Activated CD8-positive, alpha-beta memory T cell treated with anti-CD3 and anti-CD28 coated beads for 4 hours (primary cell): ENCODE measurements around the gene B3GALT6.
A peak's percentile ranks its signal among the peaks of the same experiment; 100 is the strongest.

Source experiments
- DNase-seq, 2 donors: peaks; one replicate each; pipeline ENCODE4 v3.0.0-alpha.2; 2020; ENCODE audit warnings: low read depth in 2 of 2

Gene B3GALT6

DNA sequence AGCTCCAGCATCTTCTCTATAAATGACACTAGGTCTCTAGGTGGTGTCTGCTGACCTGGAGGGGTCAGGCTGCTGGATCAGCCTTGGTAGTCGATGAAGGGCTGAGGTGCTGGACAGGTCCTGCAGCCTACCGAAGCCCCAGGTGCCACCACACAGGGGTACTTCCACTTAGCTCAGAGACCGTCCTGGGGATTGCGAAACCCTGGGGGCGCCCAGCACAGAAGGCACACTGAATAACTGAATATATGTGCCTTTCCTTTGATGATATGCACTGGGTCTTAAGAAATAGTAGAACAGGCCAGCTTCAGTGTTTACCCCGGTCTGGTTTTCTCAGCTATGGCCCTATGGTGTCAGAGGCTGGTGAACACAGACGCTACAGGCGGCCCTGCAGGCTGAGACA is 30.7 kb downstream of the B3GALT6 start:
- DNase-seq = no peak

- DNase-seq = no peak
These were observed 32.0 kb downstream of the B3GALT6 start for GRCh38 chr1:1264026-1264425.

DNA sequence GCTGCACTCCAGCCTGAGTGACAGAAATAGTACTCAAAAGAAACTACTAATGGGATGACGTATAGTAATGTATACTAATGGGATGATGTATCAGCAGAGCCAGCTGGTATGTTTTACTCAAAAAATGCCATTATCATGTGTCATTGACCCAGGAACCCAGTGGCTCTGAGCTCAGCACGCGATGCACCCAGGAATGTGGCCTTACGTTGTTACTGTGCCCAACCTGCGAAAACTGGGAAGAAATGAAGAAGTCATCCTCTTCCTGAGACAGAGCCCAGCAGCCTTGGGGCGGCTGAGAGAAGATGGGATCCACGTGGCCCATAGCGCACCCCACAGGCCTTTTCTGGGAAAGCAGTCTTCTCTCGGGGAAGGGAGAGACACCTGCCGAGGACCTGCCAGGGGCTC is 32.8 kb downstream of the B3GALT6 start:
- no peak for DNase-seq

GRCh38 chr1:1267488-1268283 is 35.6 kb downstream of the B3GALT6 start:
- no peak for DNase-seq

- no peak for DNase-seq
These were observed 36.2 kb downstream of the B3GALT6 start for GRCh38 chr1:1268284-1268682.

GRCh38 chr1:1270813-1271212 is 38.8 kb downstream of the B3GALT6 start:
- DNase-seq = no peak

GRCh38 chr1:1272341-1273208 is 40.5 kb downstream of the B3GALT6 start:
- DNase-seq = no peak

DNA sequence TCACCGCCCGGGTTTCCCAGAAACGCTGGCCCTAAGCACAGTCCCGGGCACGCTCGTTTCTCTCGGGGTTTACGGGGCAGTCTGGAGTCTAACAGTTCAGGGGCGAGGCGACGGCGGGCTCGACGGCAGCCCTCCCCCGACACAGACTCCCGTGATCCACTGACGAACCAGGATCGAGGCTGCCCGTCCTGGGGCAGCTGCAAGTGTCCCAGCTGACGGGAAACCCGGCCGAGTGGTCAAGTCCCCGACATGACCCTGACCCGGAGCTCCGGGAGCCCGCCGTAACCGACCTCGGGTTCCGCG is 41.1 kb downstream of the B3GALT6 start:
- DNase-seq = no peak

- DNase-seq = peak; percentile 85
These were observed 41.7 kb downstream of the B3GALT6 start, which contains the start of gene UBE2J2 for GRCh38 chr1:1273512-1274298. TSS of gene UBE2J2 (minus strand) at chr1:1273854. CDS start at chr1:1267992, 5,862 bp downstream.

- DNase-seq = no peak
These were observed 42.4 kb downstream of the B3GALT6 start for GRCh38 chr1:1274299-1274930.

DNA sequence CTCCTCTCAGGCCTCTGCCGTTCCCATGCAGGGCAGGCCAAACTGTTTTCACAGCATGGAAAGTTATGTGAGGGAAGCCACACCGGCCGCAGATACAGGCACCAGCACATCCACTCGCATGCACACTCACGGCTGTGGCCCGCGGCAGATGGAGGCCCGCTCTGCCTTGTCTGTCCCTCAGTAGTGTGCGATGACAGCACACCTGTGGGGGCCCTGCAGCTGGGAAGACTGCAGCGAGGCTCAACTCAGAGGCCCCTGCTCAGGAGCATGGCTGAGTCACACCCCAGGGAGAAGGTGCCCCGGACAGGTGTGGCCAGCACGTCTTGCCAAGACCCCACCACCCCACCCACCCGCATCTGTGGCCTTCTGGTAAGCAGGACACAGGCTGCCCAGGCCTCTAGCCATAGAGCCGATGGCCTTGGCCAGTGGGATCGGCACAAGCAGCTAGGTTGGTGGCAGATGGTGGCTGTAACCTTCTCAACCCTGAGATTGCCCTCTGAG is 42.9 kb downstream of the B3GALT6 start:
- DNase-seq = no peak

GRCh38 chr1:1275836-1276235 is 43.8 kb downstream of the B3GALT6 start:
- DNase-seq = no peak

DNA sequence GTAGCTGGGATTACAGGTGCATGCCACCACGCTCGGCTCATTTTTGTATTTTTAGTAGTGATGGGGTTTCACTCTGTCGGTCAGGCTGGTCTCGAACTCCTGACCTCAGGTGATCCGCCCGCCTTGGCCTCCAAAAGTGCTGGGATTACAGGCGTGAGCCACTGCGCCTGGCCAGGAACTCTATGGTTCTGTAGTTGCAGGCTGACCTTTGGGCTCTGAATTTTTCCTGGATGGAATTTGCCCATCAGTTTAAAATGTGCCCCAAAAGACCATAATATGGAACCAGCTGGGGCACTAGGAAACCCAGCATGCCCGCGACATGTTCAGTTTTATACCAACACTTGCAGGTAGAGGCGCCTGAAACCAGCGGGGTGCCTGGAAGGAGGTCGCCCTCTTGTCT is 46.6 kb downstream of the B3GALT6 start:
- DNase-seq = no peak

DNA sequence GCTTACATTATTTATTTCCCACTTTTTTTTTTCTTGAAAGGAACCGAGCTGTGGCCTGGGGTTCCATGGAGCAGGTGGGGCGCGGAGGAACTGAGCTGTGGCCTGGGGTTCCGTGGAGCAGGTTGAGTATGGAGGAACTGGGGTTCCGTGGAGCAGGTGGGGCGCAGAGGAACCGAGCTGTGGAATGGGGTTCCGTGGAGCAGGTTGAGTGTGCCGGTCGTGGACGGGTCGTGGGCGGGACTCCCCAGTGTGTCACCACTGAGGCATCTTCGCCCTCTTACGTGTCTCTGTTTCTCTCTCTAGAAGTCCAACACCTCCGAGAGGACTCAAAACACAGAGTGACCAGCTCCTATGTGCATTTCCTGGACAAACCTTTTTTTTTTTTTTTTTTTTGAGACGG is 47.0 kb downstream of the B3GALT6 start:
- DNase-seq = no peak

- DNase-seq = no peak
These were observed 48.9 kb downstream of the B3GALT6 start for GRCh38 chr1:1280782-1281481.

DNA sequence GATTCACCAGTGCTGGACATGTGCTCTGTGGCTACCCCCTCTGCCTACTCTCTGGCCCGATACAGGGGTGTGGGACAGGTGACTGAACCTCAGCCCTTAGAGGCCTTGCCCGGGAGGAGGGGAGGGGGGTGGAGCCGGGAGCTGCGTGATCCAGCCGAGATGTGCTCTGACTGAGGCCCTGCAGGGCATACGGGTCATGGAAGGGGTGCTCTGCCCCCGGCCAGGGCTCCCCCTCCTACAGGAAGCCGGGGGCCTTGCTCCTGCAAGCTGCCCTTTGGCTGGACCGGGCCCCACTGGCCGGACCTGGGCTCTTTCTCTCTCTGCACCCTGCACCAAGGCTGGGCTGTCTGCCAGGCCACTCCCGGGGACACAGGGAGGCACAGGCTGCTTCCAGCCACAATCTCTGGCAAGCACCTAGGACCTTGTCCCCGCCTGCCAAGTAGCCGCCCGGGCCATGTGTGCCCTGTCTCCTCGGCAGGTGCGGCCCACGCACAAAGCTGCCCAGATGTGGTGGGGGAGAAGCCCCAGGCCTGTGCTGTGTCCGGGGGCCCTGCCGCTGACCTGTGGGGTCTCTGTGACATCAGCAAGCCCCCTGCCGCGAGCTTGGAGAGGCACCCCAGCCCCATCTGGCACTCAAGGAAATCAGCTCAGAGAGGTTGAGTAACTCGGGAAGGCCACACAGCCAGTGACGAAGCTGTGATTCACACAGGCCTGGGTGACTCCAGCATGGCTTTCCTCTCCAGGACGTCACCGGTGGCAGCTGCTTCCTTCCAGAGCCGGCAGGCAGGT is 49.7 kb downstream of the B3GALT6 start:
- no peak for DNase-seq

DNA sequence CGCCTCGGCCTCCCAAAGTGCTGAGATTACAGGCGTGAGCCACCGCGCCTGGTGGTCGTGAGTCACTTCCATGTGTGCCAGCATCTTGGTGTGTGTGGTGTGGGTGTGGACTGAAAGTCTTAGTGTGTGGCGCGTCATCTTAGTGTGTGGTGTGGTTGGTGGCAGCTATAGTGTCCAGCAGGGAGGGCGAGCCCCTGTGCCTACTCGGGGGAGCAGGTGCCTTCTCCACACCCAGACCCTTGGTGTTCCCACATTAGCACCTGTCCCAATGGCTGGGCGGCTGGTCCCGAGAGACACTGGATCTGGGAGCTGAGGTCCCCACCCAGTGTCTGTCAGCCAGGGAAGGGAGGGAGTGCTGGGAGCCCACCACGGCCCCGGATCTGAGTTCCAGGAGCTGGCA is 51.0 kb downstream of the B3GALT6 start:
- DNase-seq = no peak

DNA sequence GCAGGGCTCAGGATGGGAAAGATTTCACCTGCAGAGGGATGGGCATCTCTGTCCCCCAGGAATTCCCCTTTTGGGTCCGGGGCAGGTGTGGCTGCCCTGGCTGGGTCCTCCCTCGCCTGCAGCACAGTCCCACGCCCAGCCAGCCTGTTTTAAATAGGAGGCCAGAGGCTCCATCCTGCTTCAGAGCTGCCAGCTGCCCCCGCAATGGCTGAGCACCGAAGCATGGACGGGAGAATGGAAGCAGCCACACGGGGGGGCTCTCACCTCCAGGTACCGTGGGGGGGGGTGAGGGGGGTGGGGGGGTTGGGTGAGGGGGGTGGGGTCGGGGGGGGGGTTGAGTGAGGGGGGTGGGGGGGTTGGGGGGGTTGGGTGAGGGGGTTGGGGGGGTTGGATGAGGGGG is 51.8 kb downstream of the B3GALT6 start:
- DNase-seq = no peak
